ENCODE results near the gene BAZ1B.
"Not testable (repeated sequence)": the region's sequence is repeated elsewhere in the genome, so short reads cannot be mapped to it uniquely, and the experiment has no call there.

Gene BAZ1B

GRCh38 chr7:73477376-73477775 is 44.7 kb downstream of the BAZ1B start:
- Histone ChIP-seq H4K20me1 (peaks cover 100% of the 10 kb centered on the region), H3K27me3 (no peaks in the 10 kb centered on the region), H3K27ac (no peak overlapping the region), H3K4me2 (no peak overlapping the region), H3K9me3 (no peaks in the 10 kb centered on the region), H3K9ac (no peak overlapping the region), H3K4me1 (no peaks in the 10 kb centered on the region), H3K4me3 (no peak overlapping the region), H3K36me3 (peaks cover 100% of the 10 kb centered on the region)
- no peak for TF ChIP-seq Cebpa-rat (IDR thresholded peaks at IDR 0.05)

- no peak overlapping the region for H3K27ac ChIP-seq
- TF ChIP-seq Cebpa-rat (IDR thresholded peaks at IDR 0.05) = no peak
- H3K36me3 ChIP-seq = peaks cover 100% of the 10 kb centered on the region
- no peak overlapping the region for H3K4me3 ChIP-seq
- no peaks in the 10 kb centered on the region for H3K27me3 ChIP-seq
- H3K4me1 ChIP-seq = no peaks in the 10 kb centered on the region
- H4K20me1 ChIP-seq = peaks cover 98% of the 10 kb centered on the region
- no peak overlapping the region for H3K4me2 ChIP-seq
- H3K9me3 ChIP-seq = no peaks in the 10 kb centered on the region
- no peak overlapping the region for H3K9ac ChIP-seq
These were observed 51.9 kb downstream of the BAZ1B start for GRCh38 chr7:73470208-73470607.

GRCh38 chr7:73467046-73467445 is 55.0 kb downstream of the BAZ1B start:
- peaks cover 80% of the 10 kb centered on the region for H4K20me1 ChIP-seq
- H3K27ac ChIP-seq, H3K4me1 ChIP-seq, H3K9me3 ChIP-seq, H3K4me2 ChIP-seq, H3K9ac ChIP-seq, H3K4me3 ChIP-seq, H3K27me3 ChIP-seq: not testable (repeated sequence)
- H3K36me3 ChIP-seq = peaks cover 100% of the 10 kb centered on the region

- no peak for TF ChIP-seq Cebpa-rat (IDR thresholded peaks at IDR 0.05)
- no peak overlapping the region for H3K4me2 ChIP-seq
- no peak overlapping the region for H3K9ac ChIP-seq
- H3K4me3 ChIP-seq = no peak overlapping the region
- H3K9me3 ChIP-seq = no peaks in the 10 kb centered on the region
- H3K36me3 ChIP-seq = peaks cover 100% of the 10 kb centered on the region
- H3K4me1 ChIP-seq = no peaks in the 10 kb centered on the region
- H4K20me1 ChIP-seq = peaks cover 76% of the 10 kb centered on the region
- no peaks in the 10 kb centered on the region for H3K27me3 ChIP-seq
- no peak overlapping the region for H3K27ac ChIP-seq
These were observed 56.0 kb downstream of the BAZ1B start for GRCh38 chr7:73466112-73466511.

GRCh38 chr7:73463966-73464365 is 58.1 kb downstream of the BAZ1B start:
- TF ChIP-seq Cebpa-rat (IDR thresholded peaks at IDR 0.05) = no peak
- no peaks in the 10 kb centered on the region for H3K4me1 ChIP-seq
- no peak overlapping the region for H3K27ac ChIP-seq
- H3K4me2 ChIP-seq = no peak overlapping the region
- no peaks in the 10 kb centered on the region for H3K9me3 ChIP-seq
- H4K20me1 ChIP-seq = peaks cover 71% of the 10 kb centered on the region
- no peak overlapping the region for H3K9ac ChIP-seq
- H3K4me3 ChIP-seq = no peak overlapping the region
- no peaks in the 10 kb centered on the region for H3K27me3 ChIP-seq
- peaks cover 100% of the 10 kb centered on the region for H3K36me3 ChIP-seq

GRCh38 chr7:73463260-73463659 is 58.8 kb downstream of the BAZ1B start:
- no peak overlapping the region for H3K27ac ChIP-seq
- H3K36me3 ChIP-seq = peaks cover 100% of the 10 kb centered on the region
- H3K9me3 ChIP-seq = no peaks in the 10 kb centered on the region
- H3K4me2 ChIP-seq = no peak overlapping the region
- no peak for TF ChIP-seq Cebpa-rat (IDR thresholded peaks at IDR 0.05)
- no peaks in the 10 kb centered on the region for H3K4me1 ChIP-seq
- no peak overlapping the region for H3K9ac ChIP-seq
- H4K20me1 ChIP-seq = peaks cover 71% of the 10 kb centered on the region
- H3K27me3 ChIP-seq = no peaks in the 10 kb centered on the region
- no peak overlapping the region for H3K4me3 ChIP-seq

GRCh38 chr7:73461782-73462285 is 60.3 kb downstream of the BAZ1B start:
- Histone ChIP-seq H3K9ac (no peak overlapping the region), H3K27ac (no peak overlapping the region), H3K36me3 (peaks cover 100% of the 10 kb centered on the region), H3K4me3 (no peak overlapping the region), H4K20me1 (peaks cover 64% of the 10 kb centered on the region), H3K9me3 (no peaks in the 10 kb centered on the region), H3K4me1 (no peaks in the 10 kb centered on the region), H3K4me2 (no peak overlapping the region), H3K27me3 (no peaks in the 10 kb centered on the region)
- no peak for TF ChIP-seq Cebpa-rat (IDR thresholded peaks at IDR 0.05)

- Histone ChIP-seq H3K4me1 (no peaks in the 10 kb centered on the region), H3K27ac (no peak overlapping the region), H3K9ac (no peak overlapping the region), H4K20me1 (peaks cover 81% of the 10 kb centered on the region), H3K9me3 (no peaks in the 10 kb centered on the region), H3K27me3 (no peaks in the 10 kb centered on the region), H3K4me2 (no peak overlapping the region), H3K4me3 (no peak overlapping the region), H3K36me3 (peaks cover 100% of the 10 kb centered on the region)
- TF ChIP-seq Cebpa-rat (IDR thresholded peaks at IDR 0.05) = no peak
These were observed 67.7 kb downstream of the BAZ1B start for GRCh38 chr7:73454424-73454823.

- no peak overlapping the region for H3K4me2 ChIP-seq
- H3K9me3 ChIP-seq = no peaks in the 10 kb centered on the region
- TF ChIP-seq Cebpa-rat (IDR thresholded peaks at IDR 0.05) = no peak
- H3K9ac ChIP-seq = no peak overlapping the region
- no peak overlapping the region for H3K4me3 ChIP-seq
- H3K27me3 ChIP-seq = no peaks in the 10 kb centered on the region
- H3K4me1 ChIP-seq = no peaks in the 10 kb centered on the region
- H3K27ac ChIP-seq = no peak overlapping the region
- peaks cover 100% of the 10 kb centered on the region for H3K36me3 ChIP-seq
- peaks cover 72% of the 10 kb centered on the region for H4K20me1 ChIP-seq
These were observed 69.0 kb downstream of the BAZ1B start for GRCh38 chr7:73452999-73453635.

- peaks cover 100% of the 10 kb centered on the region for H3K36me3 ChIP-seq
- H3K9me3 ChIP-seq = no peaks in the 10 kb centered on the region
- H3K9ac ChIP-seq = no peak overlapping the region
- no peaks in the 10 kb centered on the region for H3K27me3 ChIP-seq
- no peaks in the 10 kb centered on the region for H3K4me1 ChIP-seq
- H3K27ac ChIP-seq = no peak overlapping the region
- H3K4me3 ChIP-seq = no peak overlapping the region
- no peak overlapping the region for H3K4me2 ChIP-seq
- TF ChIP-seq Cebpa-rat (IDR thresholded peaks at IDR 0.05) = no peak
- H4K20me1 ChIP-seq = peaks cover 67% of the 10 kb centered on the region
These were observed 70.2 kb downstream of the BAZ1B start for GRCh38 chr7:73451780-73452398.

Data from BLaER1 (cell line).